ENCODE measurements around the gene ADD2.

GRCh38 chr2:70790136-70790828 is 22.3 kb upstream of the ADD2 start, which contains the start of gene FIGLA:
- TF ChIP-seq CTCF (conservative IDR thresholded peaks at IDR 0.05; ENCODE audit: low read depth, low read length) (no peak), EZH2 (IDR thresholded peaks at IDR 0.05; ENCODE audit: low read length, unreplicated experiment) (no peak), EZH2phosphoT487 (IDR thresholded peaks at IDR 0.05; ENCODE audit: borderline replicate concordance, low read length) (no peak)

All from PC-3 (cell line).